Breast epithelium (tissue), 3 donors: Measurements from ENCODE around the gene TCF4.

ENCODE experiments used
- POLR2A ChIP-seq: fragments of 450-650 bp; IDR thresholded peaks from one replicate; pipeline ENCODE4 v1.6.1; 2016; ENCODE audit warnings: antibody characterized with exemption, mild to moderate bottlenecking, moderate library complexity
- POLR2AphosphoS5 ChIP-seq, 3 donors: sonication (generic); formaldehyde crosslinking; IDR thresholded peaks; one replicate each; pipeline ENCODE4 v1.6.1; 2017; ENCODE audit warnings: antibody characterized with exemption in 3 of 3
- TF ChIP-seq, protein P1 (sequence below), 3 donors: fragments of 450-650 bp; IDR thresholded peaks; one replicate each; pipeline ENCODE4 v1.5.1; 2016 to 2017; ENCODE audit warnings: antibody characterized with exemption in 3 of 3, mild to moderate bottlenecking in 3 of 3, moderate library complexity in 3 of 3

DNA sequence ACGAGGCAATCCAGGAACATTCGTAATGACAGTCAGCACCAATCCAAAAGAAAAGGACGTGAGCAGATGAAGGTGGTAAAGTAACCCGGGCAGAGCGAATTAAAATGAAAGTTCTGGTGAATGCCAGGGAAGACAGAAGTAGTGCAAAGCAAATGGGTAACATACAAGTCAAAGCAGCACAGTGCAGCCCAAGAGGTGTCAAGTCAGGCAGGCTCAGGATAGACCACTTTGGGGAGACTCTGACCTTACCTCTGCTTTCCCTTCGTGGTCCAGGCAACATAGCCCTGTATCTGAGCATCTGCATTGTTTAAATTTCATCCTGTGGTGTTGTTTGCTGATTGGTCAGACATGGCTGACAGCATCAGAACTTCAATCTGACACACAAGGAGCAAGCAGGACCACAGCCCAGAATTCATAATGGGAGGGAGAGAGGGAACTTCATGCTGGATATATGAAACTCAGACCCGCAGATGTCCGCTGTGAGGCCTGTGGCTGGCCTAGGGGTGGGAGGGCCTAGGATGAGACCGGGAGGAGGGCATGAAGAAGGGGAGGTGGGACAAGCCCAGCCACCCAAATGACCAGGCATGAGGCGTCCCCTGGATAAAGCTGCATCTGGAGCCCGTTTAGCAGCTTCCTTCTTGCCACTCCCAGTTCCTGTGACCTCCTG, 285.7 kb downstream of the TCF4 start:
- TF ChIP-seq, protein P1, sequence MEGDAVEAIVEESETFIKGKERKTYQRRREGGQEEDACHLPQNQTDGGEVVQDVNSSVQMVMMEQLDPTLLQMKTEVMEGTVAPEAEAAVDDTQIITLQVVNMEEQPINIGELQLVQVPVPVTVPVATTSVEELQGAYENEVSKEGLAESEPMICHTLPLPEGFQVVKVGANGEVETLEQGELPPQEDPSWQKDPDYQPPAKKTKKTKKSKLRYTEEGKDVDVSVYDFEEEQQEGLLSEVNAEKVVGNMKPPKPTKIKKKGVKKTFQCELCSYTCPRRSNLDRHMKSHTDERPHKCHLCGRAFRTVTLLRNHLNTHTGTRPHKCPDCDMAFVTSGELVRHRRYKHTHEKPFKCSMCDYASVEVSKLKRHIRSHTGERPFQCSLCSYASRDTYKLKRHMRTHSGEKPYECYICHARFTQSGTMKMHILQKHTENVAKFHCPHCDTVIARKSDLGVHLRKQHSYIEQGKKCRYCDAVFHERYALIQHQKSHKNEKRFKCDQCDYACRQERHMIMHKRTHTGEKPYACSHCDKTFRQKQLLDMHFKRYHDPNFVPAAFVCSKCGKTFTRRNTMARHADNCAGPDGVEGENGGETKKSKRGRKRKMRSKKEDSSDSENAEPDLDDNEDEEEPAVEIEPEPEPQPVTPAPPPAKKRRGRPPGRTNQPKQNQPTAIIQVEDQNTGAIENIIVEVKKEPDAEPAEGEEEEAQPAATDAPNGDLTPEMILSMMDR (IDR thresholded peaks at IDR 0.05), result no peak
- TF ChIP-seq POLR2A (no peak), POLR2AphosphoS5 (IDR thresholded peaks at IDR 0.05) (no peak)
